Transverse colon (tissue), 4 donors: ENCODE measurements around the gene SASH1. TPM values are rescaled to one million over a fixed set of nuclear protein-coding genes. Genes with fewer than 3 reads are reported as not detected.

Experiments used
- DNase-seq: peaks from one replicate; pipeline ENCODE4 v3.0.0-alpha.2; 2019
- H3K27ac ChIP-seq, 4 donors: fragments of 200-600 bp; sonication (generic); 2 replicates each; pipeline ENCODE4 v1.5.1; 2016 to 2018; ENCODE audit warnings: inconsistent platforms in 4 of 4
- H3K27me3 ChIP-seq: fragments of 200-600 bp; sonication (generic); 2 replicates; pipeline ENCODE4 v1.5.1; 2017; ENCODE audit warnings: inconsistent platforms
- H3K36me3 ChIP-seq, 4 donors: fragments of 200-600 bp; sonication (generic); 2 replicates each; pipeline ENCODE4 v1.5.1; 2017 to 2019; ENCODE audit warnings: inconsistent platforms in 4 of 4
- H3K4me1 ChIP-seq, 4 donors: fragments of 200-600 bp; sonication (generic); 2 replicates each; pipeline ENCODE4 v1.5.1; 2017 to 2020; ENCODE audit warnings: inconsistent platforms in 4 of 4
- H3K4me3 ChIP-seq, 4 donors: fragments of 200-600 bp; sonication (generic); 1 replicate in 1 of 4; 2 replicates in 3 of 4; pipeline versions ENCODE4 v1.5.1 to v1.6.1; 2017 to 2019; ENCODE audit warnings: inconsistent platforms in 4 of 4
- H3K9me3 ChIP-seq, 2 donors: fragments of 200-600 bp; sonication (generic); 2 replicates each; pipeline ENCODE4 v1.5.1; 2017 to 2019; ENCODE audit warnings: inconsistent platforms in 2 of 2
- CTCF ChIP-seq, 5 experiments: fragments of 200-600 bp in 3 of 5; fragments of 450-650 bp in 2 of 5; sonication (generic) in 3 of 5; IDR thresholded peaks; 1 replicate in 2 of 5; 2 replicates in 3 of 5; pipeline ENCODE4 v1.5.1; 2016 to 2017; ENCODE audit warnings: antibody characterized with exemption in 5 of 5, inconsistent platforms in 3 of 5, mild to moderate bottlenecking in 2 of 5, moderate library complexity in 1 of 5
- EP300 ChIP-seq: sonication (generic); formaldehyde crosslinking; IDR thresholded peaks from one replicate; pipeline ENCODE4 v1.6.1; 2017; ENCODE audit warnings: antibody characterized with exemption, low read depth
- POLR2A ChIP-seq: fragments of 450-650 bp; IDR thresholded peaks from one replicate; pipeline ENCODE4 v1.6.1; 2016; ENCODE audit warnings: antibody characterized with exemption, mild to moderate bottlenecking, moderate library complexity
- POLR2AphosphoS5 ChIP-seq, 3 donors: sonication (generic); formaldehyde crosslinking; IDR thresholded peaks; one replicate each; pipeline ENCODE4 v1.6.1; 2016; ENCODE audit warnings: antibody characterized with exemption in 3 of 3
- WGBS, 2 donors: methylation state at CpG; one replicate each; pipeline ENCODE4 v1.1.5; 2018; ENCODE audit warnings: low coverage in 1 of 2; 5-methylcytosine and 5-hydroxymethylcytosine counted together
- in situ Hi-C, 4 donors: fragments of 200-750 bp; cut with MboI; loops; one replicate each; pipeline versions ENCODE4 v1.15.0 to v1.15.1; 2017; ENCODE audit warnings: low sequenced_read_pairs in 3 of 4, low pct_ligation_motif_present in 1 of 4, low pct_unique_long_range_greater_than_20kb in 1 of 4
- intact Hi-C: fragments of 100-400 bp; cut with DNase I; formaldehyde crosslinking; loops from one replicate; pipeline ENCODE4 v1.15.1; 2023; ENCODE audit warnings: low total_unique reads
- total RNA-seq, 4 donors: library from RNA; depleted of rRNA; stranded (reverse); fragments of >200 nt; gene quantifications; one replicate each; pipeline ENCODE4 v1.1.0, GENCODE V29; 2016

The SASH1 gene
- total RNA-seq, 4 donors from 2014 or later = 16.5 to 71.6 (median 28.7) TPM

- Histone ChIP-seq H3K4me1 (no peaks in the 10 kb centered on the region), H3K27ac (no peak overlapping the region), H3K27me3 (no peaks in the 10 kb centered on the region), H3K36me3 (no peaks in the 10 kb centered on the region), H3K4me3 (no peak overlapping the region), H3K9me3 (no peaks in the 10 kb centered on the region)
- WGBS, 2 donors = 67 to 83% methylated on average over 8 to 9 of the region's 9 CpGs
- DNase-seq = no peak
- in situ Hi-C loops = no loop called here
- no peak for TF ChIP-seq EP300
- TF ChIP-seq CTCF (IDR thresholded peaks at IDR 0.05) = no peak
- no peak for TF ChIP-seq POLR2AphosphoS5 (IDR thresholded peaks at IDR 0.05)
- no peak for TF ChIP-seq POLR2A
- intact Hi-C loops = no loop called here
Observed at GRCh38 chr6:148426317-148426977, 83.8 kb downstream of the SASH1 start.

- no peak overlapping the region for H3K4me3 ChIP-seq
- H3K27ac ChIP-seq = no peak overlapping the region
- no peaks in the 10 kb centered on the region for H3K36me3 ChIP-seq
- no peak for DNase-seq
- in situ Hi-C loops = no loop called here
- no peaks in the 10 kb centered on the region for H3K27me3 ChIP-seq
- intact Hi-C loops = no loop called here
- WGBS, 2 donors = 76% methylated on average over 2 of the region's 2 CpGs; no CpG with 5 or more reads in 1 of the 2 donors
- peaks cover 0 to under 1% (median 0%) of the 10 kb centered on the region in 4 donors for H3K4me1 ChIP-seq
- no peak for TF ChIP-seq POLR2AphosphoS5 (IDR thresholded peaks at IDR 0.05)
- no peak for TF ChIP-seq CTCF (IDR thresholded peaks at IDR 0.05)
- no peak for TF ChIP-seq POLR2A
- no peak for TF ChIP-seq EP300
- no peaks in the 10 kb centered on the region for H3K9me3 ChIP-seq
Observed at GRCh38 chr6:148427333-148427732, 84.7 kb downstream of the SASH1 start.

GRCh38 chr6:148429423-148429822 lies 86.8 kb downstream of the SASH1 start:
- Histone ChIP-seq H3K27ac (no peak overlapping the region), H3K4me3 (no peak overlapping the region), H3K9me3 (no peaks in the 10 kb centered on the region), H3K27me3 (no peaks in the 10 kb centered on the region), H3K36me3 (no peaks in the 10 kb centered on the region), H3K4me1 (peaks cover 0 to 6% (median 0%) of the 10 kb centered on the region in 4 donors)
- intact Hi-C loops (no loop called here), in situ Hi-C loops (no loop called here)
- DNase-seq = no peak
- WGBS, 2 donors = 92 to 100% methylated on average over 1 to 4 of the region's 4 CpGs
- TF ChIP-seq POLR2AphosphoS5 (IDR thresholded peaks at IDR 0.05) = no peak

GRCh38 chr6:148430897-148431296 lies 88.3 kb downstream of the SASH1 start:
- H3K27me3 ChIP-seq = no peaks in the 10 kb centered on the region
- DNase-seq = no peak
- TF ChIP-seq POLR2AphosphoS5 (IDR thresholded peaks at IDR 0.05) (no peak), EP300 (no peak), POLR2A (no peak), CTCF (IDR thresholded peaks at IDR 0.05) (no peak)
- H3K4me3 ChIP-seq = no peak overlapping the region
- no peaks in the 10 kb centered on the region for H3K36me3 ChIP-seq
- in situ Hi-C loops (no loop called here), intact Hi-C loops (no loop called here)
- no peak overlapping the region for H3K27ac ChIP-seq
- H3K4me1 ChIP-seq = peaks cover 0 to 6% (median 0%) of the 10 kb centered on the region in 4 donors
- WGBS, 2 donors = 81 to 100% methylated on average over 2 to 8 of the region's 8 CpGs
- no peaks in the 10 kb centered on the region for H3K9me3 ChIP-seq

- in situ Hi-C loops = no loop called here
- no peak overlapping the region for H3K4me3 ChIP-seq
- no peak for DNase-seq
- peaks cover 0 to 6% (median 0%) of the 10 kb centered on the region in 4 donors for H3K4me1 ChIP-seq
- H3K9me3 ChIP-seq = no peaks in the 10 kb centered on the region
- TF ChIP-seq POLR2AphosphoS5 (IDR thresholded peaks at IDR 0.05) (no peak), EP300 (no peak), CTCF (IDR thresholded peaks at IDR 0.05) (no peak), POLR2A (no peak)
- WGBS, 2 donors = 92% methylated on average over 6 of the region's 6 CpGs; no CpG with 5 or more reads in 1 of the 2 donors
- no peak overlapping the region for H3K27ac ChIP-seq
- intact Hi-C loops = no loop called here
- H3K36me3 ChIP-seq = no peaks in the 10 kb centered on the region
- no peaks in the 10 kb centered on the region for H3K27me3 ChIP-seq
Observed at GRCh38 chr6:148431413-148431812, 88.8 kb downstream of the SASH1 start.
